Measurements from ENCODE around the gene BMS1.
"Not testable (repeated sequence)": the region's sequence is repeated elsewhere in the genome, so short reads cannot be mapped to it uniquely, and the experiment has no call there.

Gene BMS1

GRCh38 chr10:42801135-42801534 lies 18.5 kb downstream of the BMS1 start:
- DNase-seq, result no peak

DNA sequence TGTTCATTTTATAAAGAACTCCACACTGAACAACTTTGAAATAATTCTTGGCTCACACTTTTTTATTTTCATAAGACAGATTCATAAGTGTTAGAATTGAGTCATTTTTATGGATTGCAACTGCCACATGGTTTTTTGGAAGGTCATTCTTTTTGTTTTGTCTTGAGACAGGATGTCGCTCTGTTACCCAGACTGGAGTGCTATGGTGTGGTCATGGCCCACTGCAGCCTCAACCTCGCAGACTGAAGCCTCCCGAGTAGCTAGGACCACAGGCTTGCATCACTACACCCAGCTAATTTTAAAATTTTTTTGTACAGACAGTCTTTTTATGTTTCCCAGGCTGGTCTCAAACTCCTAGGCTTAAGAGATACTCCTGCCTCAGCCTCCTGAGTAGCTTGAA lies 20.3 kb downstream of the BMS1 start:
- no peak for DNase-seq

GRCh38 chr10:42809676-42810075 lies 27.1 kb downstream of the BMS1 start:
- no peak for DNase-seq

DNA sequence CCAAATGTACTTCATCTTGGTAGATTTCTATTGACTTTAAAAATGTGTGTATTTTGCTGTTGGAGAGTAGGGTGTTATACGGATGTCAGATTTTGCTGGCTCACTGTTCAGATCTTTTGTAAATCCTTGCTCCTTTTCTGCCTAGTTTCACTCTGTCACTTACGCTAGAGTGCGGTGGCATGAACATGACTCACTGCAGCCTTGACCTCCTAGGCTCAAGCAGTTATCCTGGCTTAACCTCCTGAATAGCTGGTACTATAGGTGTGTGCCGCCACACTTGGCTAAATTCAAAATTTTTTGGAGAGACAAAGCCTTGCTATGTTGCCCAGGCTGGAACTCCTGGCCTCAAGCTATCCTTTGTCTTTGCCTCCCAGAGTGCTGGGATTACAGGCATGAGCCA lies 29.4 kb downstream of the BMS1 start:
- no peak for DNase-seq

DNA sequence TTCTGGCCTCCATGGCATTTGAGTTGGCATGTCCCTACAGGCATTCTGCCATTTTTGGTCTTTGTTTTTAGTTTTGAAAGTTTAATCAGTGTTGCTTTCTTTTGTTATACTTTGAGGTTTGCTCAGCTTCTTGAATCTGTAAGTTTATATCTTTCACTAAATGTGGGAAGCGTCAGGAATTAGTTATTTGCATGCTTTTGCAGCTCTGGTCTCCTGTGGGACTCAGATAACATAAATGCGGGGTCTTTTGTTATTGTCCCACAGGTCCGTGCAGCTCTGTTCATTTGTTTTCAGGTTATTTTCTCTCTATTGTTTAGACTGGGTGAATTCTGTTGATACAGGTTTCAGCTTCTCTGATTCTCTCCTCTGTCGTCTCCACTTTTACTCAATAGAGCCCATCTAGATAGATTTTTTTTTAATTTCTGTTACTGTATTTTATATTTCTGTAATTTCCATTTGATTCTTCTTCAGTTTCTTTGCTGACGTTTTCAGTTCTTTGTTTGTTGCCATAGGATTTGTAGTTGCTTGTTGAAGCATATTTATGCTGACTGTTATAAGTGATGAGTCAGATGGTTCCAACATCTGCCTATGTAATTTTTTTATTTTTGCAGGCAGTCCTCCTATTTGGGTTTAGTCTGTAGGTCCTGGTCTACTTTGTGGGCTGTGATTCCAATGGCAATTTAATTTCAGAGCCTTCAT lies 31.5 kb downstream of the BMS1 start:
- not testable (repeated sequence) for DNase-seq

GRCh38 chr10:42816334-42816733 lies 33.7 kb downstream of the BMS1 start:
- not testable (repeated sequence) for DNase-seq

DNA sequence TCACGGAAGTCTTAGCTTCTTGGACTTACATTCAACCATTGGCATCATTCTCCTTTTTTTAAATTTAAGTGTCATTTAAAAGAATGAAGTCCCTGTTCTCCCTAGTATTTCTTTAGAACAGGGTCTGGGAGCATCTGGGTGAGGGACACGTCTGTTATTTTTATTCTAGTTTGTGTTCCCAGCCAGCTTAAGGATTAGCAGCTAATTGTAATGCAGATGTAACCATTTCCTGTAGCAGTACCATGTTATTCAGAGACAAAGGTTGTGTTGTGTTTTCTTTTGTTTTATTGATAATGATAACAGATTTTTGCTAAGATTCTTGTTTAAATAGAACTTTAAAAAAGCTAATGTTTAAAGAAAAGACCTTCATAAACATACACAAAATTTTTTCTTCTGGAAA lies 34.3 kb downstream of the BMS1 start:
- no peak for DNase-seq

DNA sequence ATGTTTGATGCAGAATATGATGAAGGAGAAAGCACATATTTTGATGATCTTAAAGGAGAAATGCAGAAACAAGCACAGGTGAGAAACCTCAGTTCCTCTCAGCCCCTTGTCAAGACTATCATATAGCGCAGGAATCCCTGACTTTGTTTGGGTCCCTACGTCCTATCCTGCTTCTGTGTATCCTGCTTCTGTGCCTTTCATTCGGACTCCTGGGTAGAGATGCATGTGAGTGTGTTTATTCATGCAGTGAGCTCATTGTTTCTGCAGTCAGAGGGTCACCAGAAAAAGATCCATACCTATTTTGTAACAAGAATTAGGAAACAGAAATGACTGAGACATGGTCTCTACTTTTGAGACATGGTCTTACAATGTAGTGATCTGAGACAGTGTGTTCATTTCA lies 34.8 kb downstream of the BMS1 start:
- DNase-seq, result not testable (repeated sequence)

GRCh38 chr10:42826759-42827158 lies 44.2 kb downstream of the BMS1 start:
- not testable (repeated sequence) for DNase-seq

- no peak for DNase-seq
Observed at GRCh38 chr10:42827201-42827600, 44.6 kb downstream of the BMS1 start.

DNA sequence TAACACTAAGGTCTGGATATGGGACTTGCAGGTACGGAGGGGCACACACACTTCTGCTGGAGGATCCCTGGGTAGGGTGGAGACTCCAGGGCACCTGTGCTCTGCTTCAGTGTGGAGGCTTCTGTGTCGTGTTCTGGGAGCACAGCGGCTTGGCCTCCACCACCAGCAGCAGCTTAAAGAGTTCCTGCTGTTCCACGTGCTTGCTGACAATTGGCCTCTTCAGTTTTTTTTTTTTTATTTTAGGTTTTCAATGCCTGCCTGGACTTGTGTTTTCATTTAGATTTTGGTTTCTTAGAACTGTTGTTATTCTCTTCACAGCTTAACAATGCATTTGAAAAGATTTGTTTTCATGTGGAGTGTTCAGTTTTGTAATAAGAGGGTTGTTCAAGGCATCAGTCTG lies 45.8 kb downstream of the BMS1 start:
- not testable (repeated sequence) for DNase-seq

GRCh38 chr10:42830237-42830636 lies 47.6 kb downstream of the BMS1 start:
- no peak for DNase-seq

GRCh38 chr10:42836096-42836495 lies 53.5 kb downstream of the BMS1 start:
- DNase-seq, result no peak

DNA sequence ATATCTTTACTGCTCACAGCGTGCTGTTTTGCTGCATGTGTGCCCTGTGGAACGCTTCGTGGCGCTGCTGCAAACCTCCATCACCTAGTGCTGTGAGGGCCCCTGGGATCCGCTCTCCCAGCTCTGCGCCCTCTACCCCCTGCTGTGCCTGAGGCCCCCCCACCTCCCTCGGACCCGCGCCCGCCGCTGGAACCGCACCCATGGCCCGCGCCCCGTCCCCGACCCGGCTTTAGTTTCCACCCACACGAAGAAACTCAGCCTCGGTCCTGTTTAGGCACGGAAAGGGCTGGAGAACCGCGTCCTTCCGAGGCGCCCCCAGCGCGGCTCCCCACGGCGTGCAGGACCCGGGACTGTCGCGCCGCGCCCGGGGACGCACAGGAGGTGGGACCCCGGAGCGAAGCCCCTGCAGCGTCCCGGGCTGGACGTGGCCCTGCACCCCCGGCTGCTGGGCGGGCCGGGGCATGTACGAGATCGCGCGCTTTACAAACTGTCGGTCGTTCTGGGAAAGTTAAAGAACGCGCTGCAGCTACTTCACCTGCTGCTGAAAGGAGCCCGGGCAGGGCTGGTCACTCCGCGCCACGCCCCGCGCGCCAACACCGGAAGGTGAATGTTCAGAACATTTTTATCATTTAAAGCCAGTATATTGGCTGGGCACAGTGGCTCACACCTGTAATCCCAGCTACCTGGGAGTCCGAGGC lies 54.3 kb downstream of the BMS1 start:
- DNase-seq, result no peak

DNA sequence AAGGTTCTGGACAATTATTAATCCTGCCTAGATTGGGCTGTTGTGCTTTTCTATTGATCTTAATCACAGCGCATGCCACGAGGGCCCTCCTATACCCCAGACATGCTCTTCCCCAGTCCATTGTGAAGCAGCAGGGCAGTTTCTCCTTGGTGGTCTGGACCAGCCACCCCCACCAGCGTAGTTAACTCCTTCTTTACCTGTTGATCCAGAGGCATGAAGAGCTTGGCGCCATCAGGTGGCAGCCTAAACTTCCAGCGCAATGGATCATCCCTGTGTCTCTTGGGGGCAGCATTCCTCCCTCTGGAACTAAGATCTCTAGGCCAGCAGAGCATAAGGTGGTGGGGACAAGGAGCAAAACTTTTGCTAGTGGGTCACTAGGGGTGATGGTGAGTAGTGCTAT lies 62.2 kb downstream of the BMS1 start:
- DNase-seq, result not testable (repeated sequence)

- DNase-seq, result not testable (repeated sequence)
Observed at GRCh38 chr10:42847261-42847660, 64.7 kb downstream of the BMS1 start.

DNA sequence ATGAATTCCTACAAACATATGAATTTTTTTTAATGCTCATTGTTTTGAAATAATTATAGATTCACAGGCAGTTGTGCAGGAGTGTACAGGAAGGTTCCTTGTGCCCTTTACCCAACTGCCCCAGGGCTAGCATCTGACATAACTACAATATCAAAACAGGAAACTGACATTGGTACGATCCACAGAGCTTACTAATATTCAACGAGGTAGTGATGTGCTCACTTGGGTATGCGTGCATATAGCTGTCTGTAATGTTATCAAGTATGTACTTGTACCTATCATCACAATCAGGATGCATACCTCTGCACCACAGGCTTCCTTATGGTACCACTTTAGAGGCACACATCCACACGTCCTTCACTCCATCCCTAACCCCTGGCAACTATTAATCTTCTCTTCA lies 68.3 kb downstream of the BMS1 start:
- DNase-seq, result no peak

- DNase-seq, result no peak
Observed at GRCh38 chr10:42859256-42859655, 76.7 kb downstream of the BMS1 start.

- not testable (repeated sequence) for DNase-seq
Observed at GRCh38 chr10:42860016-42860415, 77.4 kb downstream of the BMS1 start.

DNA sequence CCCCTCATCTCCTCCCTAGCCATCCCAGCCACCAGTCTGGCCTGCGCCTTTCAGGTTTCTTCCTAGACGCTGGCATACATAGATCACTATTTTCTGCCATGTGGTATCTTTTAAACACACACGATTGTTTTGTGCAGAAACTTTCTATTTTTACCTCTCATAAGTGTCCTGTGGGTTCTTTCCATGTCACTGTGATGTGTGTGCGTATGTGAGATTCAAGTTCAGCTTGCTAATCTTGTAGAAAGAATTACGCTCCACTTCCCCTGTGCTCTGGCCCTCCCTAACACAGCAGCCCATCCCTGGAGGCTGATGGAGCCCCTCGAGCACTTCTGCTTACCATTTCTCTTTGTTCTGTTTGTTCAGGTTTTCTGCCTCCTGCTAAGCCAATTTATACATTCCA lies 80.2 kb downstream of the BMS1 start:
- not testable (repeated sequence) for DNase-seq

DNA sequence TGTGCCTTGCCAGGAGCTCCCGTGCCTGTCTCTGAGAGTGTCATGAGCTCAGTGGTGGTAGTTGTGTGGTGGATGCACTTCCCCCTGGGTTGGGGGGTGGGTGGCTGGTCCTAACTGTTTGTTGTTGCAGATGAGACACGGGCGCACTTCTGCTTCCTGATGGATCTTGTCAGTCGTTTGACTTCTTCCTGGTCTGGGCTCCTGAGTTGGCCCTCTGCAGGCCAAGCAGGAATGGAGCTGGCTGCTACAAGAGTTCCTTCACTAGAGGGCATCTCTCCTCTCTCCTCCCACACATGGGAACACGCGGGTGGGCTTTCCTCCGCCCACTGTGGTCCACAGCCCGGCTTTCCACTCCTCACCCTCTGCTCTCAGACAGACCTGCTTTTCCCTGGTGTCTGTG lies 82.0 kb downstream of the BMS1 start:
- DNase-seq, result no peak

- no peak for DNase-seq
Observed at GRCh38 chr10:42865716-42866114, 83.1 kb downstream of the BMS1 start.

DNA sequence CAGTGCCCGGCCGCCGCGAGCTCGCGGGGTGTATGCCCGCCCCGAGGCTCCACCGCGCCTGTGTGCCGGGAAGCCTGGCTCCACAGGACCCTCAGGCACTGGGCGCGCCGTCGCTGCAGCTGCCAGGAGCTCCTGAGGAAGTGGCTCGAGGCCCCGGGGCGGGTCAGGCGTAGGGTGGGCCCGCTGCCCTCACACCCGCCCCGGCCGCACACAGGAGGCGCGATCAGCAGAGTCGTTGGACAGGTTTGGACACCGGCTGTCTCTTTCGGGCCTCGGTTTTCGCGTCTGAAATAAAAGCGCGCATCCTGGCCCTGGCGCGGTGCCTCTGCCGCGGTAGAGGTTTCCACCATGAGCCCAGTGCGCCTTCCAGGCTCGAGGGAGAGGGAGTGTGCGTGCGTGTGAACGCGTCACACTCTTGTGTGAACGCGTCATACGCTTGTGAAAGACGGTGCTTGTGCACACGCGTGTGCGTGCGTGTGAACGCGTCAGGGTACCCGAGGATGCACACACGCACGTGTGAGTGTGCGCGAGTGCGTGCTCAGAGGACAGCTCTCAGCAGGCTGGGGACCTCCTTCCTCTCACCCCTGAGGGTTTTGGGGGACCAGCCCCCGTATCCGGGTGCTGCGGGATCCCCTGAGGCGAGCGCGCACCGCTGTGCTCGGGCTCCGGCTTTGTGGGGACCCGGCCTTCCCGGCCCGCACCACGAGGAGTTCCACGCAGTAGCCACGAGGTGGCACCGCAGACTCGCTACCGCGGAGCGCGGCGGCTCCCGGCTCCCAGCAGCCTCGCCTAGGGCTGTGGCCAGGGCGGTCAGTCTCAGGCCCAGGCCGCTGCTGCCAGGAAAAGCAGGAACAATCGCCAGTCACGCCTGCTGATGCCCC lies 83.8 kb downstream of the BMS1 start:
- DNase-seq, result peak; percentile 26

DNA sequence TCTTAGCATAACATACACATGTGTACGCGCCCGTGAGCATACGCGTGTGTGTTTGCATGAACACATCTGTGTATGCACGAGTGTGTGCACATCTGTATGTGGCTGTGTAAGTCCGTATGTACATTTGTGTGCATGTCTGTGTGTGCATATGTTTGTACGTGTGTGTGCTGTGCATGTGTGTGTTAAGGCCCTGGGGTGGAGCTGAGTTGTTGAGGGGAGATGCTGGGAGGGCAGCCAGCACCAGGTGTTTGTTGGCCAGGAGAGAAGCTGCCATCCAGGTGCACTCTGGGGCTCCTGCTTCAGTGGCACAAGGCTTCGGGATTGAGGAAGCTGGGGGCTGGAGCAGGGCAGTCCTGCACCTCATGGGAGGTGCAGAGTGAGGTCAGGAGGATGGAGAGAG lies 85.0 kb downstream of the BMS1 start:
- DNase-seq, result no peak

Measured in stimulated activated CD4-positive, alpha-beta T cell treated with anti-CD3 and anti-CD28 coated beads, Interleukin-12 subunit alpha, Interleukin-12 subunit beta, amount 100 ng/mL, for 4 hours (primary cell).